NCI-H1694 treated with DMSO at 0.1 percent for 48 hours (cell line): ENCODE results near the gene TVP23A.
A peak's percentile ranks its signal among the peaks of the same experiment; 100 is the strongest.
"Not testable (repeated sequence)": the region's sequence is repeated elsewhere in the genome, so short reads cannot be mapped to it uniquely, and the experiment has no call there.

Experiments used
- DNase-seq: peaks from one replicate; lab custom pipeline; 2025; lab: John Stamatoyannopoulos, UW

TVP23A gene

GRCh38 chr16:10744370-10745030 lies 74.1 kb downstream of the TVP23A start:
- DNase-seq = no peak

GRCh38 chr16:10743610-10744369 lies 74.8 kb downstream of the TVP23A start, which contains the start of gene NUBP1:
NUBP1 (plus strand) TSS chr16:10743842; CDS start chr16:10743864, 22 bp downstream.
- peak; percentile 84 for DNase-seq

GRCh38 chr16:10743227-10743609 lies 75.4 kb downstream of the TVP23A start:
- no peak for DNase-seq

GRCh38 chr16:10741844-10742243 lies 76.8 kb downstream of the TVP23A start:
- peak; percentile 94 for DNase-seq

- DNase-seq = not testable (repeated sequence)
Measured at GRCh38 chr16:10741249-10741648, 77.3 kb downstream of the TVP23A start.

- DNase-seq = no peak
Measured at GRCh38 chr16:10740845-10741208, 77.8 kb downstream of the TVP23A start.

GRCh38 chr16:10740000-10740844 lies 78.4 kb downstream of the TVP23A start:
- DNase-seq = no peak

- no peak for DNase-seq
Measured at GRCh38 chr16:10738231-10739077, 80.1 kb downstream of the TVP23A start.

GRCh38 chr16:10737068-10737625 lies 81.4 kb downstream of the TVP23A start:
- peak; percentile 55 for DNase-seq

- DNase-seq = no peak
Measured at GRCh38 chr16:10731790-10732189, 86.8 kb downstream of the TVP23A start.

- peak; percentile 80 for DNase-seq
Measured at GRCh38 chr16:10729104-10730048, 89.2 kb downstream of the TVP23A start.

- DNase-seq = peak; percentile 87
Measured at GRCh38 chr16:10728003-10728887, 90.3 kb downstream of the TVP23A start.
